HCT116 (cell line): ENCODE results near the gene COX7A2L. TPM values are rescaled to one million over a fixed set of nuclear protein-coding genes. Genes with fewer than 3 reads are reported as not detected.

Source experiments
- ATAC-seq: fragments of 200-7000 bp; cut with Tn5 transposase; 2 replicates; pipeline ENCODE4 v1.9.1; 2020; ENCODE audit warnings: mild to moderate bottlenecking, moderate library complexity
- BruUV-seq: library from RNA; stranded (reverse); fragments of 400-500 nt; replicated peaks from 2 replicates; lab custom pipeline; 2021; lab: Mats Ljungman, UMichigan
- CTCF ChIA-PET: fragments of 300-600 bp; sonication (Branson Sonifier 250); formaldehyde crosslinking; loops from one replicate; lab custom pipeline; 2021; ENCODE audit warnings: antibody characterized with exemption; lab: Charles Lee
- POLR2A ChIA-PET: fragments of 300-600, 350-600 bp; sonication (Branson Sonifier 250); formaldehyde crosslinking; loops from one replicate; lab custom pipeline; 2021; ENCODE audit warnings: antibody characterized with exemption; lab: Charles Lee
- RAD21 ChIA-PET, 2 experiments: fragments of 300-600 bp; sonication (Branson Sonifier 250); formaldehyde crosslinking; loops; one replicate each; lab custom pipeline; 2023; ENCODE audit warnings: low total read pairs in 2 of 2; ENCODE audit not compliant: uncharacterized antibody in 2 of 2, unreplicated experiment in 2 of 2, low non-redundant PET in 1 of 2; lab: Charles Lee
- DNase-seq: peaks from one replicate; pipeline ENCODE4 v3.0.0-alpha.2; 2010; ENCODE audit warnings: low read depth, low spot score
- H2AFZ ChIP-seq: fragments of 200-600 bp; shearing (Covaris generic), sonication (generic); 2 replicates; pipeline ENCODE4 v1.6.1; 2017; ENCODE audit warnings: low read depth, mixed run types, mixed read lengths, antibody characterized with exemption, low read length; ENCODE audit not compliant: poor library complexity, severe bottlenecking
- H3K27ac ChIP-seq: 2 replicates; pipeline ENCODE4 v1.5.1; 2012; ENCODE audit warnings: low read depth, low read length
- H3K27me3 ChIP-seq: fragments of 200-600 bp; sonication (generic); 2 replicates; pipeline ENCODE4 v1.6.1; 2016; ENCODE audit warnings: mixed run types, low read length, mixed read lengths; ENCODE audit not compliant: insufficient read depth
- H3K36me3 ChIP-seq, 2 experiments: fragments of 200-500 bp in 1 of 2; fragments of 200-600 bp in 1 of 2; sonication (Bioruptor generic) in 1 of 2; sonication (generic) in 1 of 2; 2 replicates each; pipeline versions ENCODE4 v1.5.1 to v1.6.1; 2014 to 2016; ENCODE audit warnings: low read length in 2 of 2, inconsistent platforms in 1 of 2, mixed read lengths in 1 of 2, mixed run types in 1 of 2; ENCODE audit not compliant: insufficient read depth in 2 of 2, control insufficient read depth in 1 of 2
- H3K4me1 ChIP-seq, 2 experiments: fragments of 200-600 bp in 1 of 2; sonication (generic) in 1 of 2; 2 replicates each; pipeline versions ENCODE4 v1.5.1 to v1.6.1; 2012 to 2017; ENCODE audit warnings: low read length in 2 of 2, inconsistent platforms in 1 of 2, mild to moderate bottlenecking in 1 of 2, mixed read lengths in 1 of 2, mixed run types in 1 of 2, moderate library complexity in 1 of 2; ENCODE audit not compliant: insufficient read depth in 2 of 2, control insufficient read depth in 1 of 2
- H3K4me2 ChIP-seq: fragments of 200-600 bp; sonication (generic); 2 replicates; pipeline ENCODE4 v1.6.1; 2017; ENCODE audit warnings: mixed run types, low read length, mixed read lengths
- H3K4me3 ChIP-seq, 2 experiments: fragments of 200-600 bp in 1 of 2; sonication (generic) in 1 of 2; replicated peaks in 1 of 2; 2 replicates each; pipeline ENCODE4 v1.5.1; 2011 to 2016; ENCODE audit warnings: low read length in 2 of 2, control low read depth in 1 of 2, low read depth in 1 of 2, mild to moderate bottlenecking in 1 of 2, mixed read lengths in 1 of 2, mixed run types in 1 of 2
- H3K79me2 ChIP-seq: fragments of 200-600 bp; sonication (generic); 2 replicates; pipeline ENCODE4 v1.6.1; 2017; ENCODE audit warnings: mild to moderate bottlenecking, mixed run types, low read length, moderate library complexity, mixed read lengths; ENCODE audit not compliant: insufficient read depth
- H3K9ac ChIP-seq: fragments of 200-600 bp; sonication (generic); 2 replicates; pipeline ENCODE4 v1.6.1; 2016; ENCODE audit warnings: low read length, mixed read lengths
- H3K9me2 ChIP-seq: fragments of 200-600 bp; sonication (generic), shearing (Covaris generic); 2 replicates; pipeline ENCODE4 v1.6.1; 2017; ENCODE audit warnings: mixed run types, mild to moderate bottlenecking, moderate library complexity; ENCODE audit not compliant: insufficient read depth
- H3K9me3 ChIP-seq, 2 experiments: fragments of 200-500 bp in 1 of 2; fragments of 200-600 bp in 1 of 2; sonication (Bioruptor generic) in 1 of 2; sonication (generic) in 1 of 2; 2 replicates each; pipeline ENCODE4 v1.6.1; 2014 to 2017; ENCODE audit warnings: low read length in 2 of 2, mixed read lengths in 2 of 2, inconsistent platforms in 1 of 2, low read depth in 1 of 2, mild to moderate bottlenecking in 1 of 2, mixed run types in 1 of 2, moderate library complexity in 1 of 2; ENCODE audit not compliant: control insufficient read depth in 1 of 2, insufficient read depth in 1 of 2
- H4K20me1 ChIP-seq: fragments of 200-600 bp; sonication (generic), shearing (Covaris generic); 2 replicates; pipeline ENCODE4 v1.6.1; 2017; ENCODE audit warnings: mixed run types, mild to moderate bottlenecking, moderate library complexity; ENCODE audit not compliant: insufficient read depth
- CBX3 ChIP-seq: IDR thresholded peaks from 2 replicates; pipeline ENCODE4 v1.6.1; 2012; ENCODE audit warnings: low read depth
- CEBPB ChIP-seq: IDR thresholded peaks from 2 replicates; pipeline ENCODE4 v1.6.1; 2012; ENCODE audit warnings: low read depth
- EGR1 ChIP-seq: IDR thresholded peaks from 2 replicates; pipeline ENCODE4 v1.6.1; 2012; ENCODE audit warnings: low read depth
- EZH2 ChIP-seq: fragments of 200-600 bp; sonication (generic); IDR thresholded peaks from 2 replicates; pipeline ENCODE4 v1.6.1; 2017; ENCODE audit warnings: antibody characterized with exemption, mixed run types
- EZH2phosphoT487 ChIP-seq: fragments of 200-600 bp; IDR thresholded peaks from 2 replicates; pipeline ENCODE4 v1.6.1; 2018; ENCODE audit warnings: antibody characterized with exemption, borderline replicate concordance
- FOSL1 ChIP-seq: IDR thresholded peaks from 2 replicates; pipeline ENCODE4 v1.6.1; 2012; ENCODE audit warnings: low read depth
- POLR2A ChIP-seq: IDR thresholded peaks from 2 replicates; pipeline ENCODE4 v1.7.0; 2011; ENCODE audit warnings: borderline replicate concordance; ENCODE audit not compliant: insufficient read depth, insufficient read length; ENCODE audit errors: extremely low read depth
- POLR2AphosphoS5 ChIP-seq: IDR thresholded peaks from 2 replicates; pipeline ENCODE4 v1.6.1; 2011; ENCODE audit warnings: mild to moderate bottlenecking, low read depth, low read length, moderate library complexity
- RAD21 ChIP-seq: IDR thresholded peaks from 2 replicates; pipeline ENCODE4 v1.6.1; 2012; ENCODE audit warnings: low read depth, mild to moderate bottlenecking
- SIN3A ChIP-seq: IDR thresholded peaks from 2 replicates; pipeline ENCODE4 v1.6.1; 2012; ENCODE audit warnings: low read depth
- SP1 ChIP-seq: IDR thresholded peaks from 2 replicates; pipeline ENCODE4 v1.6.1; 2012; ENCODE audit warnings: low read depth
- SRF ChIP-seq: IDR thresholded peaks from 2 replicates; pipeline ENCODE4 v1.6.1; 2012; ENCODE audit warnings: low read depth
- TCF7L2 ChIP-seq: IDR thresholded peaks from 2 replicates; pipeline ENCODE4 v1.7.0; 2011; ENCODE audit warnings: borderline replicate concordance, inconsistent platforms; ENCODE audit not compliant: insufficient read depth, insufficient read length; ENCODE audit errors: extremely low read depth
- intact Hi-C: fragments of 100-400 bp; cut with micrococcal nuclease; formaldehyde crosslinking; loops from 2 replicates; pipeline ENCODE4 v1.10.0; 2022
- total RNA-seq: library from RNA; stranded (reverse); gene quantifications from one replicate; pipeline ENCODE4 v1.2.1, GENCODE V29; 2021; ENCODE audit not compliant: unreplicated experiment
- TF ChIP-seq, protein P1 (sequence below), 3 experiments: fragments of 200-600 bp in 1 of 3; sonication (generic) in 1 of 3; IDR thresholded peaks in 2 of 3; conservative IDR thresholded peaks in 1 of 3; 2 replicates each; pipeline ENCODE4 v1.5.1; 2012 to 2017; ENCODE audit warnings: low read depth in 2 of 3, low read length in 2 of 3, antibody characterized with exemption in 1 of 3, borderline replicate concordance in 1 of 3, control low read depth in 1 of 3, mild to moderate bottlenecking in 1 of 3, mixed read lengths in 1 of 3, mixed run types in 1 of 3, moderate library complexity in 1 of 3; ENCODE audit not compliant: insufficient read depth in 1 of 3
- TF ChIP-seq, protein P2 (sequence below): IDR thresholded peaks from 2 replicates; pipeline ENCODE4 v1.6.1; 2012; ENCODE audit warnings: low read depth
- TF ChIP-seq, protein P3 (sequence below): IDR thresholded peaks from 2 replicates; pipeline ENCODE4 v1.6.1; 2012

COX7A2L gene
- total RNA-seq, 1 experiment from 2014 or later = 104 TPM

DNA sequence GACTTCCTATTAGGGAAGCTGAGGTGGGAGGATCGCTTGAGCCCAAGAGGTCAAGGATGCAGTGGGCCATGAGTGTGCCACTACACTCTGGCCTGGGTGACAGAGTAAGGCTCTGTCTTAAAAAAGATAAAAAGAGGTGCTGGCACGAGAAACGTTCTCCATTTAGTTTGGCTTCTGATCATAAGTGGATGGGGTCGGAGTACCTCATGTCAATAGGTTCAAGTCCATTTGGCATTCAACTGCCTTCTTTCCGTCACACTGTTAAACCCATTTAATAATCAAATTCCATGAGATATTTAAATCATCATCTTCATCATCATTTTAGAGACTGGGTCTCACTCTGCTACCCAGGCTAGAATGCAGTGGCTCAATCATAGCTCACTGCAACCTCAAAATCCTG is 9.2 kb downstream of the COX7A2L start:
- Histone ChIP-seq H3K9me3 (no peaks in the 10 kb centered on the region), H3K36me3 (no peaks in the 10 kb centered on the region), H3K4me1 (no peaks in the 10 kb centered on the region), H3K4me3 (no peak overlapping the region), H3K27ac (no peak overlapping the region), H3K79me2 (peaks cover 94% of the 10 kb centered on the region), H2AFZ (no peak overlapping the region), H3K4me2 (no peak overlapping the region), H3K9ac (no peak overlapping the region), H3K27me3 (no peaks in the 10 kb centered on the region), H3K9me2 (no peaks in the 10 kb centered on the region), H4K20me1 (no peaks in the 10 kb centered on the region)
- ATAC-seq (no peak), DNase-seq (no peak)
- BruUV-seq = no TSS peak
- CTCF ChIA-PET = no interaction called here
- RAD21 ChIA-PET = no interaction called here
- POLR2A ChIA-PET = no interaction called here
- TF ChIP-seq CBX3 (no peak), SRF (no peak), POLR2A (no peak), EGR1 (no peak), POLR2AphosphoS5 (no peak), EZH2phosphoT487 (no peak), RAD21 (no peak), SP1 (no peak), CEBPB (no peak), FOSL1 (no peak), TCF7L2 (no peak), SIN3A (no peak), EZH2 (no peak)
- TF ChIP-seq, protein P1, sequence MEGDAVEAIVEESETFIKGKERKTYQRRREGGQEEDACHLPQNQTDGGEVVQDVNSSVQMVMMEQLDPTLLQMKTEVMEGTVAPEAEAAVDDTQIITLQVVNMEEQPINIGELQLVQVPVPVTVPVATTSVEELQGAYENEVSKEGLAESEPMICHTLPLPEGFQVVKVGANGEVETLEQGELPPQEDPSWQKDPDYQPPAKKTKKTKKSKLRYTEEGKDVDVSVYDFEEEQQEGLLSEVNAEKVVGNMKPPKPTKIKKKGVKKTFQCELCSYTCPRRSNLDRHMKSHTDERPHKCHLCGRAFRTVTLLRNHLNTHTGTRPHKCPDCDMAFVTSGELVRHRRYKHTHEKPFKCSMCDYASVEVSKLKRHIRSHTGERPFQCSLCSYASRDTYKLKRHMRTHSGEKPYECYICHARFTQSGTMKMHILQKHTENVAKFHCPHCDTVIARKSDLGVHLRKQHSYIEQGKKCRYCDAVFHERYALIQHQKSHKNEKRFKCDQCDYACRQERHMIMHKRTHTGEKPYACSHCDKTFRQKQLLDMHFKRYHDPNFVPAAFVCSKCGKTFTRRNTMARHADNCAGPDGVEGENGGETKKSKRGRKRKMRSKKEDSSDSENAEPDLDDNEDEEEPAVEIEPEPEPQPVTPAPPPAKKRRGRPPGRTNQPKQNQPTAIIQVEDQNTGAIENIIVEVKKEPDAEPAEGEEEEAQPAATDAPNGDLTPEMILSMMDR (IDR thresholded peaks at IDR 0.05 in 2 of 3, conservative IDR thresholded peaks at IDR 0.05 in 1 of 3; ENCODE audit: borderline replicate concordance in 1 of 3, insufficient read depth in 1 of 3, low read depth in 2 of 3, low read length in 2 of 3) = no peak
- TF ChIP-seq, protein P2, sequence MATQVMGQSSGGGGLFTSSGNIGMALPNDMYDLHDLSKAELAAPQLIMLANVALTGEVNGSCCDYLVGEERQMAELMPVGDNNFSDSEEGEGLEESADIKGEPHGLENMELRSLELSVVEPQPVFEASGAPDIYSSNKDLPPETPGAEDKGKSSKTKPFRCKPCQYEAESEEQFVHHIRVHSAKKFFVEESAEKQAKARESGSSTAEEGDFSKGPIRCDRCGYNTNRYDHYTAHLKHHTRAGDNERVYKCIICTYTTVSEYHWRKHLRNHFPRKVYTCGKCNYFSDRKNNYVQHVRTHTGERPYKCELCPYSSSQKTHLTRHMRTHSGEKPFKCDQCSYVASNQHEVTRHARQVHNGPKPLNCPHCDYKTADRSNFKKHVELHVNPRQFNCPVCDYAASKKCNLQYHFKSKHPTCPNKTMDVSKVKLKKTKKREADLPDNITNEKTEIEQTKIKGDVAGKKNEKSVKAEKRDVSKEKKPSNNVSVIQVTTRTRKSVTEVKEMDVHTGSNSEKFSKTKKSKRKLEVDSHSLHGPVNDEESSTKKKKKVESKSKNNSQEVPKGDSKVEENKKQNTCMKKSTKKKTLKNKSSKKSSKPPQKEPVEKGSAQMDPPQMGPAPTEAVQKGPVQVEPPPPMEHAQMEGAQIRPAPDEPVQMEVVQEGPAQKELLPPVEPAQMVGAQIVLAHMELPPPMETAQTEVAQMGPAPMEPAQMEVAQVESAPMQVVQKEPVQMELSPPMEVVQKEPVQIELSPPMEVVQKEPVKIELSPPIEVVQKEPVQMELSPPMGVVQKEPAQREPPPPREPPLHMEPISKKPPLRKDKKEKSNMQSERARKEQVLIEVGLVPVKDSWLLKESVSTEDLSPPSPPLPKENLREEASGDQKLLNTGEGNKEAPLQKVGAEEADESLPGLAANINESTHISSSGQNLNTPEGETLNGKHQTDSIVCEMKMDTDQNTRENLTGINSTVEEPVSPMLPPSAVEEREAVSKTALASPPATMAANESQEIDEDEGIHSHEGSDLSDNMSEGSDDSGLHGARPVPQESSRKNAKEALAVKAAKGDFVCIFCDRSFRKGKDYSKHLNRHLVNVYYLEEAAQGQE = no peak
- TF ChIP-seq, protein P3, sequence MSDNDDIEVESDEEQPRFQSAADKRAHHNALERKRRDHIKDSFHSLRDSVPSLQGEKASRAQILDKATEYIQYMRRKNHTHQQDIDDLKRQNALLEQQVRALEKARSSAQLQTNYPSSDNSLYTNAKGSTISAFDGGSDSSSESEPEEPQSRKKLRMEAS = no peak
- intact Hi-C loops = no loop called here
